ENCODE results near the gene TSPAN9.

- TF ChIP-seq CTCF (IDR thresholded peaks at IDR 0.05; ENCODE audit: low read depth, low read length) (no peak), MYC (IDR thresholded peaks at IDR 0.05; ENCODE audit: low read depth, low read length) (no peak), POLR2A (IDR thresholded peaks at IDR 0.05; ENCODE audit: extremely low read depth, insufficient read length) (no peak)
These were observed 166.4 kb downstream of the TSPAN9 start for GRCh38 chr12:3243376-3244084.

Measured in NB4 (cell line).